Measurements from ENCODE around the gene CAV2. TPM values are rescaled to one million over a fixed set of nuclear protein-coding genes. Genes with fewer than 3 reads are reported as not detected.

Gene CAV2
- total RNA-seq, 4 donors from 2014 or later: 142 to 188 (median 170) TPM

GRCh38 chr7:116528008-116528789, 28.7 kb downstream of the CAV2 start:
- TF ChIP-seq POLR2AphosphoS5 (IDR thresholded peaks at IDR 0.05) (peak; percentile 69), EP300 (IDR thresholded peaks at IDR 0.05) (no peak), POLR2A (IDR thresholded peaks at IDR 0.05) (no peak)
- peaks cover 0 to 73% (median 0%) of the 10 kb centered on the region in 3 donors for H3K4me1 ChIP-seq
- no peaks in the 10 kb centered on the region for H3K27me3 ChIP-seq
- H3K27ac ChIP-seq: peak overlapping the region; percentile 41 to 98 (median 94)
- peak; percentile 54 for ATAC-seq
- peaks cover 0 to 20% of the 10 kb centered on the region in 2 donors for H3K36me3 ChIP-seq
- 11 to 22% methylated on average over 3 of the region's 3 CpGs for WGBS, 2 donors (ENCODE audit: low coverage in 1 of 2)
- no peaks in the 10 kb centered on the region for H3K9me3 ChIP-seq
- H3K4me3 ChIP-seq: peak overlapping the region; percentile 68 to 75

- Histone ChIP-seq H3K4me1 (peaks cover 0 to 72% (median 0%) of the 10 kb centered on the region in 3 donors), H3K27me3 (no peaks in the 10 kb centered on the region), H3K9me3 (no peaks in the 10 kb centered on the region), H3K36me3 (peaks cover 0 to 20% of the 10 kb centered on the region in 2 donors), H3K27ac (peak overlapping the region in 2 of 4 donors; percentile 91 to 98), H3K4me3 (peak overlapping the region; percentile 18 to 68)
- WGBS, 2 donors (ENCODE audit: low coverage in 1 of 2): 27 to 42% methylated on average over 1 of the region's 1 CpG
- ATAC-seq: no peak
- TF ChIP-seq POLR2AphosphoS5 (IDR thresholded peaks at IDR 0.05) (no peak), POLR2A (IDR thresholded peaks at IDR 0.05) (no peak), CTCF (IDR thresholded peaks at IDR 0.05) (no peak), EP300 (IDR thresholded peaks at IDR 0.05) (no peak)
These were observed 29.7 kb downstream of the CAV2 start for GRCh38 chr7:116529250-116529649.

GRCh38 chr7:116530107-116530820, 30.7 kb downstream of the CAV2 start:
- TF ChIP-seq EP300 (IDR thresholded peaks at IDR 0.05) (no peak), POLR2AphosphoS5 (IDR thresholded peaks at IDR 0.05) (no peak)
- 27 to 38% methylated on average over 3 of the region's 3 CpGs for WGBS, 2 donors (ENCODE audit: low coverage in 1 of 2)
- ATAC-seq: no peak
- Histone ChIP-seq H3K27ac (peak overlapping the region in 2 of 4 donors; percentile 42 to 98), H3K36me3 (peaks cover 0 to 25% of the 10 kb centered on the region in 2 donors), H3K4me1 (peaks cover 4 to 78% (median 7%) of the 10 kb centered on the region in 3 donors), H3K4me3 (peak overlapping the region in 1 of 2 donors; percentile 68), H3K27me3 (no peaks in the 10 kb centered on the region), H3K9me3 (no peaks in the 10 kb centered on the region)

- H3K36me3 ChIP-seq: peaks cover under 1 to 42% of the 10 kb centered on the region in 2 donors
- ATAC-seq: no peak
- H3K4me3 ChIP-seq: peak overlapping the region in 1 of 2 donors; percentile 68
These were observed 32.7 kb downstream of the CAV2 start for GRCh38 chr7:116532102-116532688.

GRCh38 chr7:116534790-116535189, 35.3 kb downstream of the CAV2 start:
- Histone ChIP-seq H3K27me3 (no peaks in the 10 kb centered on the region), H3K4me1 (peaks cover 11 to 94% (median 12%) of the 10 kb centered on the region in 3 donors), H3K4me3 (no peak overlapping the region), H3K9me3 (no peaks in the 10 kb centered on the region), H3K36me3 (peaks cover 3 to 53% of the 10 kb centered on the region in 2 donors), H3K27ac (peak overlapping the region in 3 of 4 donors; percentile 17 to 47 (median 38))
- WGBS, 2 donors (ENCODE audit: low coverage in 1 of 2): 50 to 72% methylated on average over 1 to 2 of the region's 2 CpGs
- ATAC-seq: peak; percentile 77
- TF ChIP-seq POLR2AphosphoS5 (IDR thresholded peaks at IDR 0.05) (peak; percentile 55), POLR2A (IDR thresholded peaks at IDR 0.05) (no peak), CTCF (IDR thresholded peaks at IDR 0.05) (no peak), EP300 (IDR thresholded peaks at IDR 0.05) (no peak)

More at GRCh38 chr7:116532102-116532688, 32.7 kb downstream of the CAV2 start:
- Histone ChIP-seq H3K9me3 (no peaks in the 10 kb centered on the region), H3K27ac (peak overlapping the region in 2 of 4 donors; percentile 25 to 35), H3K4me1 (peaks cover 8 to 94% (median 9%) of the 10 kb centered on the region in 3 donors), H3K27me3 (no peaks in the 10 kb centered on the region)
- TF ChIP-seq POLR2A (IDR thresholded peaks at IDR 0.05): no peak
- no peak for TF ChIP-seq EP300 (IDR thresholded peaks at IDR 0.05)
- TF ChIP-seq CTCF (IDR thresholded peaks at IDR 0.05): no peak
- no peak for TF ChIP-seq POLR2AphosphoS5 (IDR thresholded peaks at IDR 0.05)
- 63% methylated on average over 3 of the region's 3 CpGs for WGBS, 2 donors (ENCODE audit: low coverage in 1 of 2)

Data from gastroesophageal sphincter (tissue), 4 donors.